Stimulated activated CD4-positive, alpha-beta T cell treated with anti-CD3 and anti-CD28 coated beads, TNF-alpha, amount 100 ng/mL, for 4 hours (primary cell): ENCODE measurements around the gene RIPPLY3.
"Not testable (repeated sequence)": the region's sequence is repeated elsewhere in the genome, so short reads cannot be mapped to it uniquely, and the experiment has no call there.

ENCODE experiments used
- DNase-seq, 3 experiments: peaks; one replicate each; pipeline ENCODE4 v3.0.0-alpha.2; 2020; ENCODE audit warnings: low read depth in 3 of 3

Gene RIPPLY3

DNA sequence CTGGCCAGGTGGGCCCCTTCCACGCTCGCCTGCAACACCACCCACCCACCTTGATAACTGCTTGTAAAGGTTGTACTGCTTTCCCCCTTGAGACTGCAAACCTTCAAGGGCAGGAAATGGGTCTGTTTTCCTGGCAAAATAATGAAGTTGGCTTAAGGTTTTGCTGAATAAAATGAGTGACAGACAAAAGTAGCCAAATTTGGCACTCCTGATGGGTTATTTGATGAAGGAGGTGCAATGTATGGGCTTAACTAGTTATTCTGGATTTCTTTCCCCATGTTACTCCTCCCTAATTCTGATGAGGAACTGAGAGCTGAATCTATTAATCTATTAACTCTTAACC lies 25.5 kb upstream of the RIPPLY3 start:
- no peak for DNase-seq

DNA sequence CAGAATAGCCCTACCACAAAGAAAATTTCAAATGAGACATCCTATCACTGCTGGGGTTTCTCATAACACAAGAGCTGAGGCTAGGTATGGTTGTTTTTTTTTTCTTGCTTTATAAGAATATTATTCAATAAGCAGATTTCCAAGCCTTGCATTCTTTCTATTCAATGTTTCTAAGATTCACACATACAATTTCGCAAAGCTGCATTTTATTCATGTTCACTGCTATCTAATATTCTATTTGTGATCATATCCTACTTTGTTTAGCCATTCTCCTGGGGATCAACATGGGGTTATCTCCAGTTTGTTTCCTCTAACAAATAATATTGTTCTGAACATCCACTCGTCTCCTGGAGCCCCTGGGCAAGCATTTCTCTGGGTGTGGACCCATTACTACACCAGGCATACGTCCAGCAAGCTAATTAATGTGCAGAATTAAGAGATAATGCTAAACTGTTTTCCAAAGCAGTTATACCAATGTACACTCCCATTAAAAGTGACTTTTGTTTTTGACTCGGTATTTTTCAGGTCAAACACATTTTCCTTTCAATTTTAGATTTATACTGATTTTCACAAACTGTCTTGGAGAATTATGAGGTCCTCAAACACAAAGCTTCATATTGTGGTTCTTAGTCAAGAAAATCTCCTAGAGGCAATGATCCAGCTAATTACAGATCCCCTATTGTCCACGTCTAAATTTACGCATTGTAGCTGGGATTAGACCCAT lies 24.4 kb upstream of the RIPPLY3 start:
- no peak for DNase-seq

DNA sequence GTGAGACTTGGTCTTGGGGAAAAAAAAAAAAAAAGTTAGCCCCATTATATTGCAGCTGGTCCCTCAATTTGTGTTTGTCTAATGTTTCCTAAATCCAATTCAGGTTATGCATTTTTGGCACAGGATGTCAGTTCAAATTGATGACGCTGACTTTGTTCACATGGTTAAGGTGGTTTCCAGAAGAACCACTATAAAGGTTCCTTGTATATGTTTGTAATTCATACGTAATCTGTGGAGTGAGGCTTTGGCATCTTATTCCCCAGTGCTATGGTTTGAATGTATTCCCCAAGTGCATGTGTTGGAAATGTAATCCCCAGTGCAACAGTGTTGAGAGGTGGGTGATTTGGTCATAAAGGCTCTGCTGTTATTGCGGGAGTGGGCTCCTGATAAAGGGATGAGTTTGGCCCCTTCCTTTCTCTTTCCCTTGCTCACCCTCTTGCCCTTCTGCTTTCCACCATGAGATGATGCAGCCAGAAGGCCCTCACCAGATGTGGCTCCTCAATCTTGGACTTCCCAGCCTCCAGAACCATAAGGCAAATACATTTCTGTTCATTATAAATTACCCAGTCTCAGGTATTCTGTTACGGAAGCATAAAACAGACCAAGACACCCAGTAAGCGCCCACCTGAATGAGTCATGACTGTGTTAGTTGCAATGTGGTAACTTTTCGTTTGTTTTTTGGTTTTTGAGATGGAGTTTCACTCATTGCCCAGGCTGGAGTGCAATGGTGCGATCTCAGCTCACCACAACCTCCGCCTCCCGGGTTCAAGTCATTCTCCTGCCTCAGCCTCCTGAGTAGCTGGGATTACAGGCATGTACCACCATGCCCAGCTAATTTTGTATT lies 20.5 kb upstream of the RIPPLY3 start:
- DNase-seq: no peak

DNA sequence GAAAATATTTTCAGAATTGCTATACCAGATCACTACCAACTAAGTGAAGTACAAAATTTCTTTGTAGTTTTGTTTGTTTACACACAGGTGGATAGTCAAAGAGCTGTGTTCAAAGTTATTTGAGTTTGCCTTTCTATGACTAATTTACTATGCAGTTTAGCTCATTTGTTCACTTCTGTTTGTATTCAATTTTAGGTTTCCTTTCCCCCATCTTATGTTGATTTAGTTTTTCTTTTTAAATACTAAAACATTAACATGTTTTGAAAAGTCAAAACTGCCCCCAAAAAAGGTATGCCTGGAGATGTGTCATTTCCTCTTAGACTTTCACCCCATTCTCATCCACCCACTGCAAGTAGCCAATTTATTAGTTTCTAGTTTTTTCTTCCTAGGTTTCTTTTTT lies 18.7 kb upstream of the RIPPLY3 start:
- no peak for DNase-seq

DNA sequence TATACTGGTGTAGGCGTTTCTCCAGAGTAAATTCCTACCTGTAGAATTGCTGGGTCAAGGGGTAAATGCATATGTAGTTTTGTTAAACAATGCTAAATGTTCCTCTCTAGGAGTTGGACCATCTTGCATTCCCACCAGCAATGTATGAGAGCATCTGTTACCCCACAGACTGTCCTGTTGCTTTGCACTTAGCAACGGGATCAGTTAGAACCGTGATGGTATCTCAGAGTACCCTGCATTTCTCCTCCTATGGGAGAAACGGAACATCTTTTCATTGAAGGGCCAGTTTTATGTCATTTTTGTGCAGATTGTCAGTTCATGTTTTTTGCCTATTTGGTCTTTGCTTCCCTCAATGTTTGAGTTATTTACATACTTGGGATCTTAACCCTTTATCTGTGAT lies 18.0 kb upstream of the RIPPLY3 start:
- no peak for DNase-seq

DNA sequence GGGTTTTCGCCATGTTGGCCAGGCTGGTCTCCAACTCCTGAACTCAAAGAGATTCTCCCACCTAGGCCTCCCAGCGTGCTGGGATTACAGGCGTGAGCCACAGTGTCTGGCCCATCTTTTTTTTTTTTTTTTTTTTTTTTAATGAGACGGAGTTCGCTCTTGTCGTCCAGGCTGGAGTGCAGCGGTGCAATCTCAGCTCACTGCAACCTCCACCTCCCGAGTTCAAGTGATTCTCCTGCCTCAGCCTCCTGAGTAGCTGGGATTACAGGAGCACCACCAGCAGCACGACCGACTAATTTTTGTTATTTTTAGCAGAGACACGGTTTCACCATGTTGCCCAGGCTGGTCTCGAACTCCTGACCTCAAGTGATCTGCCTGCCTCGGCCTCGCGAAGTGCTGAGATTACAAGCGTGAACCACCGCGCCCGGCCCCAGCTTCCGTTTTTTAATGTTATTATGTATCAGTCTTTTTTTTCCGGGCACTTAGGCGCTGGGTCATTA lies 17.3 kb upstream of the RIPPLY3 start:
- DNase-seq: not testable (repeated sequence)

DNA sequence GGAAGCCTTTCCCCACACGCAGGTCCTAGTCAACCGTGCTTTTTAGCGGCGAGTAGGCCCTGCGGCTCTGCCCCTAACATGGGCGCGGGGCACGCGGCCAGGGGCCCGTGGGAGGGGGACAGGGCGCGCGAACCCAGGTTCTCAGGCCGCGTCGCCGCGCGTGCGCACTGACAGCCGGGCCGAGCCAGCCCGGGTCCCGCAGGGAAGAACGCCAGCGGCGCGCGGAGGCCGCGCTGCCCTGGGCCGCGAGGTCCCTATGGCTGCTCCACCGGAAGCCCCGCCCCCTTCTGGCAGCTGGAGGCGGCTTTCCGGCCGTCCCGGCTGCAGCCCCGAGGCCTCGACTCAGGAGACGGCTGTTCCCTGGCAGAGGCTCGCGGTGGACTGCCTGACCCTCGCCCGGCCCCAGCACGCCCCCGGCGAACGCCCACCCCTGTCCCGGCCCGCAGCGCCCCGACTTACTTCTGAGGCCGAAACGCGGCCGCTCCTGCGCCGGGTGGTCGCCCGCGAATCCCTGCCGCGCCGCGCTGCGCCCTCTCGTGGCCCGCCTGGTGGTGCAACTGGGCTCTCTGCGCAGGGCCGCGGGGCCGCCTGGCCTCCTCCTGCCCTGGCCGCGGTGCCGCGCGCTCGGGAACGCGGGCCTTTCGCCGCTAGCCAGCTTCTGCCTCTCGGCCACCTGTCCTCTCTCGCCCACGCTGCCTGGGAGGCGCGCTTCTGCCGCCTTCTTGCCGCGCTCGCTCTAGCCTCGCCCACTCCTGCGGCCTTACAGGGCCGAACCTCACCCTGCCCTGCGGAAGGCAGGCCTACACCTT lies 16.6 kb upstream of the RIPPLY3 start:
- peak; percentile 65 to 85 (median 71) for DNase-seq

DNA sequence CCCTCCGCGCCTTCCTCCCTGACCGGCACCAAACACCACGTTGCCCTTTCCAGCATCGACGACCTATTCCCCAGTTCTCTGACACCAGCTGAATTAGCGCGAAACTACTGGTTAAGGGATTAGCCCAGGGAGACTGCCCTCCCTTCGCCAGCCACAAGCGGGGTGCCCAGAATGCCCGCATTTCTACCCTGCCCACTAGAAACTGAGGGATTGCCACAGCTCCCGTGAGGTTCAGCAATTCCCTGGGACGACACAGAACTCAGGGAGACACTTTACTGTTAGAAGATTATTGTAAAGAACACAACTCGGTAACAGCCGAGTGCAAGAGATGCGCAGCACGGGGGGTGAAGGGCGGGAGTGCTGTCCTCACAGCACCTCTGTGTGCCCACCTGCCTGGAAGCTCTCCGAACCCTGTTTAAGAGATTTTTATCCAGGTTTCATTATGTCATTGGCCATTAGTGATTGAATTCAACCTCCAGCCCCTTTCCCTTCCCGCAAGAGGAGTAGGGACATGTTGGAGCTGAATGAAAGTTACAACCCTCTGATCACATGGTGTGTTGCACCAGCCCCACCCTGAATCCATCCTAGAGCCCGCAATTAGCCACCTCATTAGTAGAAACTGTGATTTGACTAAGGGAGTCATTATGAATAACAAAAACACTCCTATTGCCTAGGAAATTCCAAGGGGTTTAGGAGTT lies 15.8 kb upstream of the RIPPLY3 start:
- no peak for DNase-seq

DNA sequence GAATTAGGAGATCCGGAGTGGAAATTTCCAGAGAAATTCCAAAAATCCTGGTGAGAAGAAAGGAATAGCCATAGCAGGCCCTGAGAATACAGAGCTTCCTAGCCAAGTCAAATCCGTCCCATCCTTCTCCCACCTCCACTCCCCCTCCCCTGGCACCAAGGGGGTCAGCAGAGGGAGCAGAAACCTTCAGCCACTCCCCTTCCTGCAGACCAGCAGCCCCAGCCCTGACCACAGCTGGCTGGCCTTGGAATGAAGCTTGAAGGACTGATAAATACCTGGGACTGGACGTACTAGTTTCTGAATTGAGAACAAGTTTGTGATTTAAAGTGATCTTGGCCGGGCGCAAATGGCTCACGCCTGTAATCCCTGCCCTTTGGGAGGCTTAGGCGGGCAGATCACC lies 13.8 kb upstream of the RIPPLY3 start:
- no peak for DNase-seq

DNA sequence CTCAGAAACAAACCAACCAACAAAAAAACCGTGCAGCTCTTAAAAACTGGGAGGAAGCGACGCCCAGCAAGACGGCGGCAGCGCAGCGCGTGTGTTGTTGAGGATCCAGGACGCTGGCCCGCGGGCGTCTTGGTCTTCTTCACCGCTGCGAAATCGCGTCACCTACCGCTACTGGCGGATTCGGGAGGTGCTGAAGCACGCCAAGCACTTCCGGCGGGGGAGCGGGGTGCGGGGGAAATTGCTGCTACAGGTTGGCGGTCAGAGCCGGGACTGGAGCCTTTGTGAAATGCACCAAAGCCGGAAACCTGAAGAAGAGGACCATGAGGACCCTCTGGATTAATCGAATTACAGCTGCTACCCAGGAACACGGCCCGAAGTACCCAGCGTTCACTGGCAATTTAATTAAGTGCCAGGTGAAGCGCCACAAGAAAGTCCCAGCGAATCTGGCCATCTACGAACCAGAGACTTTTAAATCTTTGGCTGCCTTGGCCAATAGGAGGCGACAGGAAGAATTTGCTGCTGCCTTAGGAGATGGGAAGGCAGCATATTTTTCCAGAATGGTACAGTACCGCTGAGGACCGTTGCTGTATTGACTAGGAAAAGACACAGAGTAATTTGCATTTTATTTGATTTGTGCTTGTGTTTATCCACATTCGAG lies 11.9 kb upstream of the RIPPLY3 start:
- no peak for DNase-seq

DNA sequence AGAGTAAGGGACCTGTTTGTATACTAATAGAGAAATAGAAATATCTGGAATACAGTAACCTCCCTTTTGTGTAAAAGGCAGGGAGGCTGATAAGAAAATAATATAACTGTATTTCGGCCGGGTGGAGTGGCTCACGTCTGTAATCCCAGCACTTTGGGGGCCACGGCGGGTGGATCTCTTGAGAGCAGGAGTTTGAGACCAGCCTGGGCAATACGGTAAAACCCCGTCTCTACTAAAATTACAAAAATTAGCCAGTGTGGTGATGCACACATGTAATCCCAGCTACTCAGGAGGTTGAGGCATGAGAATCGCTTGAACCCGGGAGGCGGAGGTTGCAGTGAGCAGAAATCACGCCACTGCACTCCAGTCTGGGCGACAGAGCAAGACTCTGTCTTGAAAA lies 11.2 kb upstream of the RIPPLY3 start:
- DNase-seq: not testable (repeated sequence)

DNA sequence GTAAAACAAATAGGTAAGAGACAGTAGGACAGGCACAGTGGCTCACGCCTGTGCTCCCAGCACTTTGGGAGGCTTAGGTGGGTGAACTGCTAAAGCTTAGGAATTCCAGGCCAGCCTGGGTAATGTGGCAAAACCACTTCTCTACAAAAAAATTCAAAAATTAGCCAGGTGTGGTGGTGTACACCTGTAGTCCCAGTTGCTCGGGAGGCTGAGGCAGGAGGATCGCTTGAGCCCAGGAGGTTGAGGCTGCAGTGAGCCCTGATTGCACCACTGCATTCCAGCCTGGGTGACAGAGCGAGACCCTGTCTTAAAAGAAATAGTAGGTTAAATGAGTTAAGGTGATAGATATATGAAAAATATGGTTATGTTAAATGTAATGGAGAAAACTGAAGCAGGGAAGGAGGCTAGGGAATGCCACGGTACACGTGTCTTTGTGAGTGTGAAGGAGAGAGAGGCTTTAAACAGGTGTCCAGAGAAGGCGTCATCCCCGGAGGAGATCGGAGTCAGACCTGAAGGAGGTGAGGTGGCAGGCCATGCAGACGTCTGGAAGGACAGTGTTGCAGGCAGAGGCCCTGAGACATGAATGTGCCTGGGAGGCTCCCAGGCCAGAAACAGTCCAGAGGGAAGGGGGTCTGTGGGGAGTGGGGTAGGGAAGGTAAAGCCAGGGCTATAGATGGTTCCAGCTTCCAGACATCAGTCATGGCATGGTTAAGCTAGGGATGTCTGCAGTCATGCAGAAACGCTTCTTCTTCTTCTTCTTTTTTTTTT lies 7.2 kb upstream of the RIPPLY3 start:
- DNase-seq: no peak

DNA sequence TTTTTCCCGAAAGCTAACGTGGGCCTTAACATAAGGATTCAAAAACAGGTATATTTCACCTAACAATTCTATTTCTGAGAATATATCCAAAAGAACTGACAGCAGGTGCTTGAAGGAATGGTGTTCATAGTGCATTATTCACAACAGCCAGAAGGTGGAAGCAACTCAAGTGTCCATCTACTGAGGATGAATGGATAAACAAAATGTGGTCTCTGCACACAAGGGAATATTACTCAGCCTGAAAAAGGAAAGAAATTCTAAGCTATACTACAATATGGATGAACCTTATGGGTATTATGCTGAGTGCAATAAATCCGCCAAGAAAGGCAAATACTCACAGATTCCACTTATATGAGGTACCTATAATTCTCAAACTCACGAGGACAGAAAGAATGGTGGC lies 6.1 kb upstream of the RIPPLY3 start:
- DNase-seq: no peak

DNA sequence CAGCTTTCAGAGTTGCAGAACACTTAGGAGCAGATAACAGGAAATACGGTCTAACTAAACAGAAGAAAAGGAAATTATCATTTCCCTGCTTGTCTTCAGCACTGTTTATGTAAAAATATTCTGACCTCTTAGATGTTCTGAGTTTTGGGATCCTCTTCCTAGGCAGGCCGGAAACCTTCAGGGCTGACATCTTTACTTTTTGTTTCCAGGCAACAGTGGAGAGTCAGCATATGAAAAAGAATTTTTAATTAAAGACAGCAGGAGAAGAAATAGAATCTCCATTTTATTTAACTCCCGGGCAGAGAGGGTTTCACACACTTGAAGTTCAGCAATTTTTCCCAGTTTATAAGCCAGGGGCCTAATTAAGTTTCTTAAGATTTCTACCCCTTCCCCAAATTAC lies 5.1 kb upstream of the RIPPLY3 start:
- no peak for DNase-seq

DNA sequence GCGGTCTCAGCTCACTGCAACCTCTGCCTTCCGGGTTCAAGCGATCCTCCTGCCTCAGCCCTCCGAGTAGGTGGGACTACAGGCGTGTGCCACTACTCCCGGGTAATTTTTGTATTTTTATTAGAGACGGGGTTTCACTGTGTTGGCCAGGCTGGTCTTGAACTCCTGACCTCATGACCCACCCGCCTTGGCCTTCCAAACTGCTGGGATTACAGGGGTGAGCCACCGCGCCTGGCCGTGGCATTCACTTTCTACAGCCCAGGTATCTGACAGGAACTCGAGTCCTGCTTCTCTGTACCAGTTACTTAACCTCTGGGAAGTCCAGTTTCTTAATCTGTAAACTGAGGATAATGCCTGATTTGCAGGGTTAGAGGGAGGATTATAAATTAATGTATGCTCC lies 3.7 kb upstream of the RIPPLY3 start:
- not testable (repeated sequence) for DNase-seq

DNA sequence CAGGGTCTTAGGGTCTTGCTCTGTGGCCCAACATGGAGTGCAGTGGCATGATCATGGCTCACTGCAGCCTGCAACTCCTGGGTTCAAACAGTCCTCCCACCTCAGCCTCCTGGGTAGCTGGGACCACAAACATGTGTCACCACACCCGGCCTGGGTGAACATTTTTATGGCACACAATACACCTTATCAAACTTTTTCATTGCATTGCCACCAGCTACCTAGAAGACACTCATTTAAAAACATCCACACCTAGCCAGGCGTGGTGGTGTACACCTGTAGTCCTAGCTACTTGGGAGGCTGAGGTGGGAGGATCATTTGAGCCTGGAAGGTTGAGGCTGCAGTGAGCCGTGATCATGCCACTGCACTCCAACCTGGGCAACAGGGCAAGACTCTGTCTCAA lies 2.6 kb upstream of the RIPPLY3 start:
- DNase-seq: not testable (repeated sequence)

DNA sequence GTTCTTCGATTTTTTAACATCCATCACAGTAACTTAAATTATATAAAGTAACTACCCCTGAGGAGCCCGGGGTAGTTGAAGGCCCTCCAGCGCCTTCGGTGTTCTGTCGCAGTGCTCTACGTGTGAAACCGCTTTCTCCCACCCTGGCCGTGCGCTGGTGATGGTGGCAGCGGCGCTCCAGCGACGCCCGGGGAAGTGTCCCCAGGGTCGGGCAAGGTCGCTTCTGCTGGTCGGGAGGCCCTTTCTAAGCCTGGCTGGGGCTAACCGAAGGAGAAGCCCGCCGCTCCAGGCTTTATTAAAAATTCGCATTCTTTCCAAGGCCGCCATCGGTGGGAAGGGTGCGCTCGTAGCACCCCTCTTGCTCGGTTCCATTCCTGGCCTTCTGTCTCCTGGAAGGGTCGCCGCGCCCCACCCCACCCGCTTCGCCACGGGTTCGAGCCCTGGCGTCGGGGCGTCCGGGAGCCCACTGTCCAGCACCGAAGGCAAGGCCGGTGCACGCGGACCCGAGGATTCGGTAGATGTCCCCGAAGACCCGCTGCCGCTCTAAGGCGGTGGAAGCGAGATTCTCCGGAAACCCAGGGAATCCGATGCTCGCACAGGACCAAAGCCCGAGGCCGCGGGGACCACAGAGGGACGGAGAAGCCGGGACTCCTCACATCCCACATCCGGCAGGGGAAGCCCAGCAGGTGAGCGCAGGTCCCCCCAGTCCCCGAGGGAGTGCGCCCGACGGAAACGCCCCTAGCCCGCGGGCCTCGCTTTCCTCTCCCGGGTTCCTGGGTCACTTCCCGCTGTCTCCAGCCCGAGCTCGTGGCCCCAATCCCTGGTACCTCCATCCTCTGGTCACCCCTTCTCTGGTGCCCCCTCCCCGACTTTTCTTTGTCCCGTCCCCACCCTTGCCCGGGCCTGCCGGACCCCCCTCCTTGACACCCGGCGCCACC lies 685 bp upstream of the RIPPLY3 start:
- no peak for DNase-seq

DNA sequence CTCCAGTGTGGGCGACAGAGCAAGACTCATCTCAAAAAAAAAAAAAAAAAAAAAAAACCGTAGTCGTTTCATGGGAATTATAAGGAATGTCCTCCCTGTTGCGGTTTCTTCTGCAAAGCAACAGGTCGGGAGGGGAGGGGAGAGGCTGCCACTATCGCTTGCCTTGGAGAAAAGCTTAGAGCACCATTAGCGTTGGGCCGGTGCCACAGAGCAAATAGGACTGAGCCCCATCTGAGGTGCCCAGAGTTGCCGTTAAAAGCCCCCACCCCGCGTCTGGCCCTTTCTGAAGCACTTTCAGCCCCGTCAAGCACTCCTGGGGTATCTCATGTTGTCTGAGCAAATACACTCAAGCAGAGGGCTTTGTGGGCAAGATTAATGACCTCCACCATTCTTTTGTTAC lies 2.2 kb downstream of the RIPPLY3 start:
- no peak for DNase-seq

DNA sequence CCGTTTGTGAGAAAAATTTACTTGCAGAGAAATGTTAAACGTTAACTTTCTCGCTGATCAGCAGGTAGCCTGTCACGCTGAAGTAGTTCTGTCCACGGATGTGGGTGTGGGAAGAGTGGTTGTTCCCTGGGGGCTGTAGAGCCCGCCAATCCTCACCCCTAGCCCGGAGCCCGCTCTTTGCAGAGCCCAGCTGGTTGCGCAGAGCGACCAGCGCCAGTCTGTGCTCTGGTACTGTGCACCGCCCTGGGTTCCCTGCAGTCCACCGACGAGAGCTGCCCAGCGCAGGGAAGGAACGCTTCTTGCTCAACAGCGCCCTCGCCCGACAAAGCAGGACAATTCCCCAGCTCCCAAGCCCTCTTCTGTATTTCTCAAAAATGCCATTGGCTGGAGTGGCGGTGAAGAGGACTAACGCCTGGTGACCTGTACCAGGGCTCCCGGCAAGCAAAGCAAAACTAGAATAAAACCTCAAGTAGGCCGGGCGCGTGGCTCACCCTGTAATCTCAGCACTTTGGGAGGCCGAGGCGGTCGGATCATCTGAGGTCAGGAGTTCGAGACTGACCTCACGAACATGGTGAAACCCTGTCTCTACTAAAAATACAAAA lies 3.3 kb downstream of the RIPPLY3 start:
- peak; percentile 53 to 63 (median 59) for DNase-seq
